ENCODE results near the gene JMJD6.

DNA sequence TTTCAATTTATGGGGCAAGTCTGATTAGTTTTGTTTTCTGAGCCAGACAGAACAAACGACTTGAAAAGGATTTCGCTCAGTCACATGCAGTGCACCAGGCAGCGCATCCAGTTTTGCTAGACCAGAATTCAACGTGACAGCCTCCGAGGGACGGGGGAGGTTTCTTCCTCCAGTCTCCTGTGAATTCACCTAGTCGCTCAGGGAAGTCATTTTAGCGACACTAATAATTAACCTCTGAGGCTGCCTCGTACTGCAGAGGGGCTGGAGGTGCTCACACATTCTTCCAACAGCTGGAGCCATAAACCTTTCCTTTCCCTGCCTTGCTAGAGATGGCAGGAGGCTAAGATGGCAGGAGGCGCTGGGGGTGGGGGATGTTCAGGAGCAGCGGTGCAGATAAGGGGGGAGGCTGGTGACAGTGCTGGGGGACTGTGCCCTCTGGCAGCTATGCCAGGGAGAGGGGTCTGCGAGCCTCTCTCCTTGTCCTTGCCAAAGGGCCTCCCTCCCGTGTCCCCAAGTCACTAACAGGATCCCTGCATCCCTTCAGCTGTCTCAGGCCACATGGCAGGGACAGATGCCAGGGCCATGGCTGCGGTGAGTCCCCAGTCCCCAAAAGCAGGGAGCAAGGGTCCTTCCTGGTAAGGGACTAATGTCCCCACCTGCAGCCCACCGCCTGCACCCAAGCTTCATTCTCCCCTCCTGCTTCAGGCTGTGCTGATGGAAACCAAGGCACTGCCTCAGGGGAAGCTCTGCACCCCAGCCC, 39.7 kb downstream of the JMJD6 start:
- TF ChIP-seq, protein P1, sequence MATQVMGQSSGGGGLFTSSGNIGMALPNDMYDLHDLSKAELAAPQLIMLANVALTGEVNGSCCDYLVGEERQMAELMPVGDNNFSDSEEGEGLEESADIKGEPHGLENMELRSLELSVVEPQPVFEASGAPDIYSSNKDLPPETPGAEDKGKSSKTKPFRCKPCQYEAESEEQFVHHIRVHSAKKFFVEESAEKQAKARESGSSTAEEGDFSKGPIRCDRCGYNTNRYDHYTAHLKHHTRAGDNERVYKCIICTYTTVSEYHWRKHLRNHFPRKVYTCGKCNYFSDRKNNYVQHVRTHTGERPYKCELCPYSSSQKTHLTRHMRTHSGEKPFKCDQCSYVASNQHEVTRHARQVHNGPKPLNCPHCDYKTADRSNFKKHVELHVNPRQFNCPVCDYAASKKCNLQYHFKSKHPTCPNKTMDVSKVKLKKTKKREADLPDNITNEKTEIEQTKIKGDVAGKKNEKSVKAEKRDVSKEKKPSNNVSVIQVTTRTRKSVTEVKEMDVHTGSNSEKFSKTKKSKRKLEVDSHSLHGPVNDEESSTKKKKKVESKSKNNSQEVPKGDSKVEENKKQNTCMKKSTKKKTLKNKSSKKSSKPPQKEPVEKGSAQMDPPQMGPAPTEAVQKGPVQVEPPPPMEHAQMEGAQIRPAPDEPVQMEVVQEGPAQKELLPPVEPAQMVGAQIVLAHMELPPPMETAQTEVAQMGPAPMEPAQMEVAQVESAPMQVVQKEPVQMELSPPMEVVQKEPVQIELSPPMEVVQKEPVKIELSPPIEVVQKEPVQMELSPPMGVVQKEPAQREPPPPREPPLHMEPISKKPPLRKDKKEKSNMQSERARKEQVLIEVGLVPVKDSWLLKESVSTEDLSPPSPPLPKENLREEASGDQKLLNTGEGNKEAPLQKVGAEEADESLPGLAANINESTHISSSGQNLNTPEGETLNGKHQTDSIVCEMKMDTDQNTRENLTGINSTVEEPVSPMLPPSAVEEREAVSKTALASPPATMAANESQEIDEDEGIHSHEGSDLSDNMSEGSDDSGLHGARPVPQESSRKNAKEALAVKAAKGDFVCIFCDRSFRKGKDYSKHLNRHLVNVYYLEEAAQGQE (IDR thresholded peaks at IDR 0.05; ENCODE audit: low read depth), result no peak
- TF ChIP-seq CREB1 (IDR thresholded peaks at IDR 0.05; ENCODE audit: low read depth) (no peak), TAF1 (IDR thresholded peaks at IDR 0.05; ENCODE audit: low read depth) (no peak), CEBPB (IDR thresholded peaks at IDR 0.05) (no peak), RAD21 (IDR thresholded peaks at IDR 0.05; ENCODE audit: low read depth) (no peak), EP300 (IDR thresholded peaks at IDR 0.05; ENCODE audit: borderline replicate concordance) (no peak), FOXM1 (IDR thresholded peaks at IDR 0.05; ENCODE audit: borderline replicate concordance, low read depth) (no peak), NFIC (IDR thresholded peaks at IDR 0.05) (no peak)
- TF ChIP-seq, protein P2, sequence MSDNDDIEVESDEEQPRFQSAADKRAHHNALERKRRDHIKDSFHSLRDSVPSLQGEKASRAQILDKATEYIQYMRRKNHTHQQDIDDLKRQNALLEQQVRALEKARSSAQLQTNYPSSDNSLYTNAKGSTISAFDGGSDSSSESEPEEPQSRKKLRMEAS (IDR thresholded peaks at IDR 0.05), result no peak

All from Ishikawa (cell line).